Gastrocnemius medialis (tissue), 4 donors: ENCODE measurements around the gene OR52E5.

Experiments
- POLR2A ChIP-seq, 2 donors: fragments of 450-650 bp; IDR thresholded peaks; one replicate each; pipeline ENCODE4 v1.6.1; 2017; ENCODE audit warnings: antibody characterized with exemption in 2 of 2, mild to moderate bottlenecking in 2 of 2, moderate library complexity in 2 of 2
- TF ChIP-seq, protein P1 (sequence below), 5 experiments: fragments of 450-650 bp in 3 of 5; fragments of 200-600 bp in 2 of 5; sonication (generic) in 2 of 5; IDR thresholded peaks in 4 of 5; conservative IDR thresholded peaks in 1 of 5; 1 replicate in 4 of 5; 2 replicates in 1 of 5; pipeline ENCODE4 v1.5.1; 2016 to 2019; ENCODE audit warnings: antibody characterized with exemption in 5 of 5, mild to moderate bottlenecking in 3 of 5, moderate library complexity in 3 of 5

DNA sequence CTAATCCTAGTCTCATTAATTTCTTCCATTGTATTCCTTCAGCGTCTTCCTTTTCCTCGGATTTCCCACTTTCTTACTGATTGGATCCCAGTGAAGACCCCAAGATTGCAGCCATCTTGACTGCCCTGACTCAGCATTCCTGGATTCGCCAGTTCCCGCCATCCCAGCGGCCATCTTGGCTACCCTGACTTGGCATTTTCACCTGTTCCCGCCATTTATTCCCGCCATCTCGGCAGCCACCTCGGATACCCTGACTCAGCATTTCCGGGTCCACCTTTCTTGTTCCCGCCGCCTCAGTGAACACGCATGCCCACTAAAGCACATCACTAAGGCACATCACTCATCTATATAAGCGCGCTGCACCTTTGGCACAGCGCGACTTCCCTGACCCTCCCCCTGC, 35.3 kb downstream of the OR52E5 start:
- TF ChIP-seq, protein P1, sequence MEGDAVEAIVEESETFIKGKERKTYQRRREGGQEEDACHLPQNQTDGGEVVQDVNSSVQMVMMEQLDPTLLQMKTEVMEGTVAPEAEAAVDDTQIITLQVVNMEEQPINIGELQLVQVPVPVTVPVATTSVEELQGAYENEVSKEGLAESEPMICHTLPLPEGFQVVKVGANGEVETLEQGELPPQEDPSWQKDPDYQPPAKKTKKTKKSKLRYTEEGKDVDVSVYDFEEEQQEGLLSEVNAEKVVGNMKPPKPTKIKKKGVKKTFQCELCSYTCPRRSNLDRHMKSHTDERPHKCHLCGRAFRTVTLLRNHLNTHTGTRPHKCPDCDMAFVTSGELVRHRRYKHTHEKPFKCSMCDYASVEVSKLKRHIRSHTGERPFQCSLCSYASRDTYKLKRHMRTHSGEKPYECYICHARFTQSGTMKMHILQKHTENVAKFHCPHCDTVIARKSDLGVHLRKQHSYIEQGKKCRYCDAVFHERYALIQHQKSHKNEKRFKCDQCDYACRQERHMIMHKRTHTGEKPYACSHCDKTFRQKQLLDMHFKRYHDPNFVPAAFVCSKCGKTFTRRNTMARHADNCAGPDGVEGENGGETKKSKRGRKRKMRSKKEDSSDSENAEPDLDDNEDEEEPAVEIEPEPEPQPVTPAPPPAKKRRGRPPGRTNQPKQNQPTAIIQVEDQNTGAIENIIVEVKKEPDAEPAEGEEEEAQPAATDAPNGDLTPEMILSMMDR (IDR thresholded peaks at IDR 0.05 in 4 of 5, conservative IDR thresholded peaks at IDR 0.05 in 1 of 5) = no peak
- no peak for TF ChIP-seq POLR2A (IDR thresholded peaks at IDR 0.05)
